Heart left ventricle (tissue), 13 donors: ENCODE results near the gene MANSC1.

Experiments
- POLR2A ChIP-seq, 2 donors: fragments of 450-650 bp; IDR thresholded peaks; one replicate each; pipeline ENCODE4 v1.6.1; 2017; ENCODE audit warnings: antibody characterized with exemption in 2 of 2, mild to moderate bottlenecking in 2 of 2, moderate library complexity in 2 of 2
- TF ChIP-seq, protein P1 (sequence below), 12 donors: fragments of 200-600 bp; sonication (generic) in 4 of 12; IDR thresholded peaks; one replicate each; pipeline versions ENCODE4 v1.5.0 to v1.8.0; 2018 to 2022; ENCODE audit warnings: antibody characterized with exemption in 12 of 12, mild to moderate bottlenecking in 5 of 12
- donor health status: ischemic (EF 13 %, LVEDD 7.1; RV severe dilation, severe dysfunction).
- donor health status: DM: no; HTN: yes; CAD: no.
- donor health status: DM: no; HTN: no; CAD: no.
- donor health status: ischemic (EF 25% LVEDD 6.9; RV normal size, moderate dysfunction).
- donor health status: ischemic (EF 25% LVEDD 5.7; RV mildly dilated, moderate dysfunction).
- donor health status: ischemic (EF 35%, LVEDD 5.7; RV mildly dilated, moderate dysfunction).
- donor health status: nonischemic (EF 11% LVEDD 7.7; RV severe dilation, severe dysfunction).
- donor health status: DM: yes; HTN: yes; CAD: no.
- donor health status: PGD.
- donor health status: ischemic (EF 29% LVEDD 5.4; RV normal size, mild dysfunction).
- donor health status: nonischemic (EF 23%, LVEDD 6.1; RV moderate dilation, normal function).

DNA sequence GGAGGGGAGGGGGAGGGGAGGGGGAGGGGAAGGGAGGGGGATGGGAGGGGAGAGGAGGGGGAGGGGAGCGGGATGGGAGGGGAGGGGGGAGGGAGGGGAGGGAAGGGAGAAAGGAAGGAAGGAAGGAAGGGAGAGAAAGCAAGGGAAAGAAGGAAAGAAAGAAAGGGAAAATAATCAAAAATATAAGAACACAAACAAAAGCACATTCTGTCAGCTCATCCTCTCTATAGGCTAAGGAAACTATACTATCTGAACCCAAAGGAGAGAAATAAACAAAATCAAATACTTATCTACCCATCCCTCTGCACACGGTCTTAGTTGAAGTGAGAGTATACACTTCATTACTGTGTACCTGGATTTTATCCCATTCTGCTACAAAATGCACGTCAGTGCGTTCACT, 26.9 kb downstream of the MANSC1 start:
- TF ChIP-seq, protein P1, sequence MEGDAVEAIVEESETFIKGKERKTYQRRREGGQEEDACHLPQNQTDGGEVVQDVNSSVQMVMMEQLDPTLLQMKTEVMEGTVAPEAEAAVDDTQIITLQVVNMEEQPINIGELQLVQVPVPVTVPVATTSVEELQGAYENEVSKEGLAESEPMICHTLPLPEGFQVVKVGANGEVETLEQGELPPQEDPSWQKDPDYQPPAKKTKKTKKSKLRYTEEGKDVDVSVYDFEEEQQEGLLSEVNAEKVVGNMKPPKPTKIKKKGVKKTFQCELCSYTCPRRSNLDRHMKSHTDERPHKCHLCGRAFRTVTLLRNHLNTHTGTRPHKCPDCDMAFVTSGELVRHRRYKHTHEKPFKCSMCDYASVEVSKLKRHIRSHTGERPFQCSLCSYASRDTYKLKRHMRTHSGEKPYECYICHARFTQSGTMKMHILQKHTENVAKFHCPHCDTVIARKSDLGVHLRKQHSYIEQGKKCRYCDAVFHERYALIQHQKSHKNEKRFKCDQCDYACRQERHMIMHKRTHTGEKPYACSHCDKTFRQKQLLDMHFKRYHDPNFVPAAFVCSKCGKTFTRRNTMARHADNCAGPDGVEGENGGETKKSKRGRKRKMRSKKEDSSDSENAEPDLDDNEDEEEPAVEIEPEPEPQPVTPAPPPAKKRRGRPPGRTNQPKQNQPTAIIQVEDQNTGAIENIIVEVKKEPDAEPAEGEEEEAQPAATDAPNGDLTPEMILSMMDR (IDR thresholded peaks at IDR 0.05), result no peak
- no peak for TF ChIP-seq POLR2A (IDR thresholded peaks at IDR 0.05)
